GM12878 (cell line): Measurements from ENCODE around the gene NGDN. TPM values are rescaled to one million over a fixed set of nuclear protein-coding genes. Genes with fewer than 3 reads are reported as not detected.

Experiments used
- ATAC-seq: fragments of 200-7000 bp; cut with Tn5 transposase; 3 replicates; pipeline ENCODE4 v1.9.1; 2020; ENCODE audit warnings: mild to moderate bottlenecking, moderate library complexity
- BruUV-seq: library from RNA; stranded (reverse); fragments of 400-500 nt; replicated peaks from 2 replicates; lab custom pipeline; 2021; lab: Mats Ljungman, UMichigan
- CTCF ChIA-PET: fragments of 300-600 bp; sonication (Branson Sonifier 250); formaldehyde crosslinking; extraction: SDS; loops from one replicate; lab custom pipeline; 2021; ENCODE audit warnings: inconsistent platforms; lab: Yijun Ruan, JAX
- POLR2A ChIA-PET: fragments of 350-600 bp; formaldehyde crosslinking; extraction: SDS; loops from one replicate; lab custom pipeline; 2021; ENCODE audit warnings: inconsistent platforms; lab: Charles Lee
- RAD21 ChIA-PET: fragments of 300-600 bp; sonication (Branson Sonifier 250); formaldehyde crosslinking; loops from one replicate; lab custom pipeline; 2023; ENCODE audit warnings: antibody characterized with exemption; ENCODE audit not compliant: unreplicated experiment; lab: Charles Lee
- SMC1A ChIA-PET: fragments of 300-600 bp; sonication (Branson Sonifier 250); formaldehyde crosslinking; loops from one replicate; lab custom pipeline; 2023; ENCODE audit not compliant: unreplicated experiment, uncharacterized antibody; lab: Charles Lee
- DNase-seq: peaks from one replicate; pipeline ENCODE4 v3.0.0-alpha.2; 2011; ENCODE audit warnings: low read depth, low spot score
- FAIRE-seq: peaks from 3 replicates; lab custom pipeline; 2011; peaks lifted over from hg19 to GRCh38; lab: Jason Lieb, UNC
- H2AFZ ChIP-seq: 2 replicates; pipeline ENCODE4 v1.6.0; 2011; ENCODE audit warnings: low read depth, low read length, control low read depth; ENCODE audit not compliant: control insufficient read depth
- H3K27ac ChIP-seq: 2 replicates; pipeline ENCODE4 v1.5.1; 2011; ENCODE audit warnings: control low read depth; ENCODE audit not compliant: control insufficient read depth, insufficient read depth
- H3K27me3 ChIP-seq, 2 experiments: replicated peaks in 1 of 2; 2 replicates each; pipeline versions ENCODE4 v1.6.0 to v1.6.1; 2011; ENCODE audit warnings: low read length in 1 of 2; ENCODE audit not compliant: control insufficient read depth in 2 of 2, insufficient read depth in 2 of 2
- H3K36me3 ChIP-seq, 2 experiments: 2 replicates each; pipeline ENCODE4 v1.5.1; 2011; ENCODE audit warnings: low read length in 1 of 2; ENCODE audit not compliant: control insufficient read depth in 2 of 2, insufficient read depth in 2 of 2
- H3K4me1 ChIP-seq: 2 replicates; pipeline ENCODE4 v1.6.1; 2011; ENCODE audit warnings: mild to moderate bottlenecking, low read length, moderate library complexity, mixed read lengths; ENCODE audit not compliant: control insufficient read depth, insufficient read depth
- H3K4me2 ChIP-seq: 2 replicates; pipeline ENCODE4 v1.6.0; 2011; ENCODE audit warnings: control low read depth; ENCODE audit not compliant: control insufficient read depth, insufficient read depth
- H3K4me3 ChIP-seq: fragments of 200-600 bp; sonication (generic); 2 replicates; pipeline ENCODE4 v1.5.1; 2016
- H3K79me2 ChIP-seq: 2 replicates; pipeline ENCODE4 v1.6.0; 2011; ENCODE audit warnings: low read length; ENCODE audit not compliant: control insufficient read depth, insufficient read depth
- H3K9ac ChIP-seq: 2 replicates; pipeline ENCODE4 v1.8.0; 2011; ENCODE audit warnings: low read length, control low read depth, mixed read lengths; ENCODE audit not compliant: control insufficient read depth, insufficient read depth
- H3K9me3 ChIP-seq: replicated peaks from 3 replicates; pipeline ENCODE4 v1.5.1; 2011; ENCODE audit warnings: mild to moderate bottlenecking, low read length; ENCODE audit not compliant: control insufficient read depth, insufficient read depth
- H4K20me1 ChIP-seq: 2 replicates; pipeline ENCODE4 v1.6.0; 2011; ENCODE audit not compliant: control insufficient read depth, insufficient read depth
- CBFB ChIP-seq: IDR thresholded peaks from 2 replicates; pipeline ENCODE4 v1.6.1; 2016; ENCODE audit warnings: antibody characterized with exemption, low read depth
- CBX5 ChIP-seq: sonication (generic); IDR thresholded peaks from 2 replicates; pipeline ENCODE4 v1.6.1; 2016; ENCODE audit warnings: low read depth, moderate library complexity, mild to moderate bottlenecking, inconsistent platforms
- CEBPB ChIP-seq, 2 experiments: fragments of 150-350 bp in 1 of 2; IDR thresholded peaks; 2 replicates each; pipeline ENCODE4 v1.6.1; 2012 to 2014; ENCODE audit warnings: low read depth in 2 of 2, low read length in 2 of 2, borderline replicate concordance in 1 of 2, inconsistent platforms in 1 of 2
- EP300 ChIP-seq, 2 experiments: fragments of 150-350 bp in 1 of 2; IDR thresholded peaks; 2 replicates each; pipeline ENCODE4 v1.6.1; 2011 to 2012; ENCODE audit warnings: low read depth in 2 of 2, low read length in 2 of 2, borderline replicate concordance in 1 of 2, improper control_type of control experiment in 1 of 2, inconsistent platforms in 1 of 2; ENCODE audit not compliant: control insufficient read depth in 1 of 2
- ESRRA ChIP-seq: IDR thresholded peaks from 2 replicates; pipeline ENCODE4 v1.6.1; 2012; ENCODE audit warnings: mild to moderate bottlenecking, low read length, improper control_type of control experiment
- HDGF ChIP-seq: fragments of 450-650 bp; IDR thresholded peaks from 2 replicates; pipeline ENCODE4 v1.6.1; 2016; ENCODE audit warnings: antibody characterized with exemption
- JUND ChIP-seq: IDR thresholded peaks from 2 replicates; pipeline ENCODE4 v1.6.1; 2012; ENCODE audit warnings: low read depth, mild to moderate bottlenecking, low read length, improper control_type of control experiment, moderate library complexity
- NFXL1 ChIP-seq: fragments of 450-650 bp; IDR thresholded peaks from 2 replicates; pipeline ENCODE4 v1.6.1; 2017; ENCODE audit warnings: antibody characterized with exemption, mild to moderate bottlenecking, borderline replicate concordance
- NFYA ChIP-seq: IDR thresholded peaks from 2 replicates; pipeline ENCODE4 v1.6.1; 2011; ENCODE audit warnings: low read depth, mild to moderate bottlenecking, low read length, improper control_type of control experiment, borderline replicate concordance
- NFYB ChIP-seq: IDR thresholded peaks from 2 replicates; pipeline ENCODE4 v1.6.1; 2011; ENCODE audit warnings: low read depth, mild to moderate bottlenecking, low read length, improper control_type of control experiment, moderate library complexity; ENCODE audit not compliant: insufficient read depth
- NRF1 ChIP-seq: conservative IDR thresholded peaks from 2 replicates; pipeline ENCODE4 v1.6.1; 2011; ENCODE audit warnings: mild to moderate bottlenecking, low read depth, low read length, improper control_type of control experiment
- PAX8 ChIP-seq: fragments of 450-650 bp; IDR thresholded peaks from 2 replicates; pipeline ENCODE4 v1.6.1; 2017; ENCODE audit warnings: mild to moderate bottlenecking, moderate library complexity
- RAD21 ChIP-seq: IDR thresholded peaks from 2 replicates; pipeline ENCODE4 v1.6.1; 2011; ENCODE audit warnings: mild to moderate bottlenecking, low read depth, low read length, moderate library complexity; ENCODE audit not compliant: insufficient read depth
- RUNX3 ChIP-seq: IDR thresholded peaks from 2 replicates; pipeline ENCODE4 v1.6.1; 2012; ENCODE audit warnings: low read length, inconsistent platforms
- SMARCA5 ChIP-seq: fragments of 450-650 bp; IDR thresholded peaks from 2 replicates; pipeline ENCODE4 v1.6.1; 2017; ENCODE audit warnings: mild to moderate bottlenecking
- STAT3 ChIP-seq: IDR thresholded peaks from 2 replicates; pipeline ENCODE4 v1.6.1; 2011; ENCODE audit warnings: low read depth, low read length, improper control_type of control experiment
- TAF1 ChIP-seq: IDR thresholded peaks from 2 replicates; pipeline ENCODE4 v1.6.1; 2011; ENCODE audit warnings: mild to moderate bottlenecking, low read depth, low read length, borderline replicate concordance
- YBX1 ChIP-seq: fragments of 450-650 bp; IDR thresholded peaks from 2 replicates; pipeline ENCODE4 v1.6.1; 2016; ENCODE audit warnings: antibody characterized with exemption
- ZBED1 ChIP-seq: IDR thresholded peaks from 2 replicates; pipeline ENCODE4 v1.6.1; 2016; ENCODE audit warnings: borderline replicate concordance
- ZNF274 ChIP-seq: IDR thresholded peaks from one replicate; pipeline ENCODE4 v1.8.0; 2011; ENCODE audit not compliant: insufficient read length, insufficient read depth
- WGBS: methylation state at CpG from one replicate; pipeline ENCODE4 v1.1.6; 2016; ENCODE audit warnings: low lambda C conversion rate; ENCODE audit not compliant: insufficient replicate concordance, insufficient coverage; ENCODE audit errors: missing lambda C conversion rate; 5-methylcytosine and 5-hydroxymethylcytosine counted together
- in situ Hi-C: fragments of 300-500 bp; cut with MboI; formaldehyde crosslinking; loops from 9 replicates; pipeline ENCODE4 v1.14.3; 2018; ENCODE audit warnings: mixed read lengths
- intact Hi-C: fragments of 100-400 bp; cut with micrococcal nuclease; formaldehyde crosslinking; loops from one replicate; pipeline ENCODE4 v1.14.2; 2022; ENCODE audit not compliant: unreplicated experiment
- polyA plus RNA-seq, 11 experiments: library from polyadenylated mRNA; depleted of rRNA in 4 of 11; unstranded in 6 of 11; stranded (reverse) in 5 of 11; fragments of >200 nt; fragmentation: Nextera tagmentation in 4 of 11; fragmentation: Illumina TruSeq in 1 of 11; extraction: Ambion mirVana in 4 of 11; extraction: Trizol in 1 of 11; gene quantifications; 1 replicate in 1 of 11; 2 replicates in 10 of 11; pipeline versions ENCODE4 v1.2.1 to v1.2.3, GENCODE V29; 2011 to 2016; ENCODE audit warnings: inconsistent platforms in 2 of 11, missing spikeins in 2 of 11, low read depth in 1 of 11
- total RNA-seq, 4 experiments: library from RNA; depleted of rRNA in 3 of 4; stranded (reverse); fragments of >200 nt in 3 of 4; fragmentation: Illumina TruSeq in 1 of 4; extraction: Trizol in 1 of 4; gene quantifications; 2 replicates each; pipeline versions ENCODE4 v1.2.1 to v1.2.3, GENCODE V29; 2013 to 2021
- TF ChIP-seq, protein P1 (sequence below): fragments of 450-650 bp; IDR thresholded peaks from 2 replicates; pipeline ENCODE4 v1.6.1; 2018; ENCODE audit warnings: borderline replicate concordance, mild to moderate bottlenecking; ENCODE audit not compliant: partially characterized antibody
- TF ChIP-seq, protein P2 (sequence below): fragments of 450-650 bp; IDR thresholded peaks from 2 replicates; pipeline ENCODE4 v1.6.1; 2017; ENCODE audit warnings: borderline replicate concordance
- TF ChIP-seq, protein P3 (sequence below): IDR thresholded peaks from 2 replicates; pipeline ENCODE4 v1.6.1; 2012; ENCODE audit warnings: low read depth, low read length, improper control_type of control experiment

The NGDN gene
- total and polyA plus RNA-seq, 10 of the 15 experiments (the other 5 are each of a cell fraction or from before 2014, with no cell fraction given): 40.4 to 163 (median 71.4) TPM

DNA sequence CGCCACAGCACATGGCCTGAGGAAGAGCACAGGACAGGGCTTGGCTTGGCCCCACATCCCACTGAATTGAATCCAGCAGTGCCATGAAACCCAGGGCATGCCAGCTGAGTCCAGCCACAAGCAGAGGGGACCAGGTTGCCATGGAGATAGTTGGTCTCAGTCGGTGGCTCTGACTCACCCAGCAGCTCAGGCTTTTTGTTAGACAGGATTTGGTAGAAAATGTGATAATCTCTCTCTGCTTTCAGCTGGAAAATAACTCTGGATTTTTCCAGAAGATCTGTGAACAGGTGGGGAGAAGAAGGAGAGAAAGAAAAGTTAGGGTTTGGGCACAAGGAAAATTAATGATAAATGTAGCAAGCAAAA lies 38.8 kb upstream of the NGDN start (continued):
- TF ChIP-seq, protein P1, sequence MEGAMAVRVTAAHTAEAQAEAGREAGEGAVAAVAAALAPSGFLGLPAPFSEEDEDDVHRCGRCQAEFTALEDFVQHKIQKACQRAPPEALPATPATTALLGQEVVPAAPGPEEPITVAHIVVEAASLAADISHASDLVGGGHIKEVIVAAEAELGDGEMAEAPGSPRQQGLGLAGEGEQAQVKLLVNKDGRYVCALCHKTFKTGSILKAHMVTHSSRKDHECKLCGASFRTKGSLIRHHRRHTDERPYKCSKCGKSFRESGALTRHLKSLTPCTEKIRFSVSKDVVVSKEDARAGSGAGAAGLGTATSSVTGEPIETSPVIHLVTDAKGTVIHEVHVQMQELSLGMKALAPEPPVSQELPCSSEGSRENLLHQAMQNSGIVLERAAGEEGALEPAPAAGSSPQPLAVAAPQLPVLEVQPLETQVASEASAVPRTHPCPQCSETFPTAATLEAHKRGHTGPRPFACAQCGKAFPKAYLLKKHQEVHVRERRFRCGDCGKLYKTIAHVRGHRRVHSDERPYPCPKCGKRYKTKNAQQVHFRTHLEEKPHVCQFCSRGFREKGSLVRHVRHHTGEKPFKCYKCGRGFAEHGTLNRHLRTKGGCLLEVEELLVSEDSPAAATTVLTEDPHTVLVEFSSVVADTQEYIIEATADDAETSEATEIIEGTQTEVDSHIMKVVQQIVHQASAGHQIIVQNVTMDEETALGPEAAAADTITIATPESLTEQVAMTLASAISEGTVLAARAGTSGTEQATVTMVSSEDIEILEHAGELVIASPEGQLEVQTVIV: no peak
- TF ChIP-seq NRF1 (no peak), PAX8 (no peak), RAD21 (no peak), CEBPB (IDR thresholded peaks at IDR 0.05; ENCODE audit: borderline replicate concordance in 1 of 2, low read depth in 2 of 2, low read length in 2 of 2) (no peak), ESRRA (no peak), HDGF (no peak), ZBED1 (no peak), CBX5 (no peak), ZNF274 (no peak), JUND (no peak), EP300 (IDR thresholded peaks at IDR 0.05; ENCODE audit: borderline replicate concordance in 1 of 2, control insufficient read depth in 1 of 2, low read depth in 2 of 2, low read length in 2 of 2) (no peak), CBFB (no peak)

DNA sequence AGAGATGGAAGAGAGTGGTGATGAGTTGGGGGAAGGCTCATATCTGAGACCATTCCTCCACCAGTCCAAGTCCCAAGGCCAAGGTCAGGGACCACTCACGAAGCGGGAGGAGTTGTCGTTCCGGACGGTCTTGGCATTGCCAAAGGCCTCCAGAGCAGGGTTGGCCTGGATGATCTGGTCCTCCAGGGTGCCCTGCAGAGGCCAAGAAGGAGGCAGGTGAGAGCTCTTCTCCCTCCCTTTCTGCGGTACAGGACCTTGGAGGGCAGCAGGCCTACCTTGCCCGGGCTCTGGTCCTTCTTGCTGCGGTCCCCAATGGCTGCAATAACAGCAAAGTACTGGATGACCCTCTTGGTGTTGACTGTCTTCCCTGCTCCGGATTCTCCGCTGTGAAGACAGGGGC lies 38.0 kb upstream of the NGDN start:
- no peaks in the 10 kb centered on the region for H4K20me1 ChIP-seq
- H3K36me3 ChIP-seq: no peaks in the 10 kb centered on the region; a peak in 1 of 4 replicates
- H3K4me1 ChIP-seq: no peaks in the 10 kb centered on the region
- H3K9me3 ChIP-seq: no peaks in the 10 kb centered on the region
- no peak overlapping the region for H3K4me3 ChIP-seq
- BruUV-seq: no TSS peak
- H3K9ac ChIP-seq: no peak overlapping the region
- H3K79me2 ChIP-seq: no peaks in the 10 kb centered on the region
- CTCF ChIA-PET: no interaction called here
- H3K4me2 ChIP-seq: no peak overlapping the region
- RAD21 ChIA-PET: no interaction called here
- in situ Hi-C loops (no loop called here), intact Hi-C loops (no loop called here)
- WGBS: 47% methylated on average over 10 of the region's 10 CpGs
- no peak for FAIRE-seq
- no peaks in the 10 kb centered on the region; a peak in 3 of 4 replicates for H3K27me3 ChIP-seq
- no peak overlapping the region for H2AFZ ChIP-seq
- no peak for DNase-seq
- no peak overlapping the region for H3K27ac ChIP-seq
- SMC1A ChIA-PET: no interaction called here
- no peak for ATAC-seq
- POLR2A ChIA-PET: no interaction called here
- TF ChIP-seq SMARCA5: no peak
- TF ChIP-seq, protein P2, sequence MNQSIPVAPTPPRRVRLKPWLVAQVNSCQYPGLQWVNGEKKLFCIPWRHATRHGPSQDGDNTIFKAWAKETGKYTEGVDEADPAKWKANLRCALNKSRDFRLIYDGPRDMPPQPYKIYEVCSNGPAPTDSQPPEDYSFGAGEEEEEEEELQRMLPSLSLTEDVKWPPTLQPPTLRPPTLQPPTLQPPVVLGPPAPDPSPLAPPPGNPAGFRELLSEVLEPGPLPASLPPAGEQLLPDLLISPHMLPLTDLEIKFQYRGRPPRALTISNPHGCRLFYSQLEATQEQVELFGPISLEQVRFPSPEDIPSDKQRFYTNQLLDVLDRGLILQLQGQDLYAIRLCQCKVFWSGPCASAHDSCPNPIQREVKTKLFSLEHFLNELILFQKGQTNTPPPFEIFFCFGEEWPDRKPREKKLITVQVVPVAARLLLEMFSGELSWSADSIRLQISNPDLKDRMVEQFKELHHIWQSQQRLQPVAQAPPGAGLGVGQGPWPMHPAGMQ: no peak
- no peak for TF ChIP-seq TAF1
- no peak for TF ChIP-seq NFYB
- no peak for TF ChIP-seq STAT3
- TF ChIP-seq, protein P3, sequence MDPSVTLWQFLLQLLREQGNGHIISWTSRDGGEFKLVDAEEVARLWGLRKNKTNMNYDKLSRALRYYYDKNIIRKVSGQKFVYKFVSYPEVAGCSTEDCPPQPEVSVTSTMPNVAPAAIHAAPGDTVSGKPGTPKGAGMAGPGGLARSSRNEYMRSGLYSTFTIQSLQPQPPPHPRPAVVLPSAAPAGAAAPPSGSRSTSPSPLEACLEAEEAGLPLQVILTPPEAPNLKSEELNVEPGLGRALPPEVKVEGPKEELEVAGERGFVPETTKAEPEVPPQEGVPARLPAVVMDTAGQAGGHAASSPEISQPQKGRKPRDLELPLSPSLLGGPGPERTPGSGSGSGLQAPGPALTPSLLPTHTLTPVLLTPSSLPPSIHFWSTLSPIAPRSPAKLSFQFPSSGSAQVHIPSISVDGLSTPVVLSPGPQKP: no peak
- no peak for TF ChIP-seq RUNX3
- TF ChIP-seq NFYA: no peak
- no peak for TF ChIP-seq NFXL1
- no peak for TF ChIP-seq YBX1
